ENCODE results near the gene SCN8A. TPM values are rescaled to one million over a fixed set of nuclear protein-coding genes. Genes with fewer than 3 reads are reported as not detected.
A peak's percentile ranks its signal among the peaks of the same experiment; 100 is the strongest.

The SCN8A gene
- polyA plus RNA-seq, 3 donors from 2014 or later = 0.04 to 0.06 TPM; not detected in 1

DNA sequence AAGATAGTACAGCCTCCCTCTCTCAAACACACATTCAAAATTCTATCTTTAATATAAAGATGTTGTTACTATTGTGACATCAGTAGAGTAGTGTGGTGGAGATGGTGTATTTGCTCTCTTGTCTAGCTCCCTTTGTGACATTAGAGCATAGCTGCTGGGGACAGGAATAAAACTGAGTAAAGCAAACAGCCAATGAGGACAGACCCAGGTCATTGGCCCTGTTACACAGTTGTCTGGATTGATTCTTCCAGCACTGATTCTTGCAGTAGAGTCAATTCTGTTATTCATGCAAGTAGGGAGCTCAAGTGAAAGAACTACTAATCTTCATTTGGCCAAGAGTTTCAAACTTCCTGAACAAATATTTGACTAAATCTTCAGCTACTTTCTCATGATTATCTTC is 72.4 kb downstream of the SCN8A start:
- Mint-ChIP-seq H3K4me1 (no peaks in the 10 kb centered on the region), H3K27ac (no peak overlapping the region), H3K36me3 (peaks cover 0 to 3% (median 0%) of the 10 kb centered on the region in 3 donors), H3K4me3 (no peak overlapping the region), H3K27me3 (ENCODE audit: low read depth in 3 of 3) (peaks cover 0 to 3% (median 1%) of the 10 kb centered on the region in 3 donors), H3K9me3 (no peaks in the 10 kb centered on the region)
- no peak for DNase-seq

DNA sequence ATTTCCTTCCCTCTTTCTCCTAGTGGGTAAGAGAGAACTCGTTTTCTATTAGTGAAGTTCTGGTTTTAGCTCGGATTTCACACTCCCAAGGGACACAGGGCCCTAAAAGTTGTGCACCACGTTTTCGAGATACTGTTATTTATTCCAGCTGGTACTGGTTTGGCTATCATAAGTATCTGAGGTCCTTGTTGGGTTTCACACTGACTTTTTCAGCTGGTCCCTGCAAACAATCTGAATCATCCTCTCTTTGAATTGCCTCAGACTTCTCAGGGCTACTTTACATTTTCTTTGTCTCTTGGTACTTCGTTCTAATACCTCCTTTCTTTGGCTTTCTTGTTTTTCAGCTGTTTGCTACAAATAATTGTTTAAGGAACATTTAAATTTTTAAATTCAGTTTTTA is 75.7 kb downstream of the SCN8A start:
- H3K27me3 Mint-ChIP-seq (ENCODE audit: low read depth in 3 of 3) = no peaks in the 10 kb centered on the region
- no peak overlapping the region for H3K27ac Mint-ChIP-seq

DNA sequence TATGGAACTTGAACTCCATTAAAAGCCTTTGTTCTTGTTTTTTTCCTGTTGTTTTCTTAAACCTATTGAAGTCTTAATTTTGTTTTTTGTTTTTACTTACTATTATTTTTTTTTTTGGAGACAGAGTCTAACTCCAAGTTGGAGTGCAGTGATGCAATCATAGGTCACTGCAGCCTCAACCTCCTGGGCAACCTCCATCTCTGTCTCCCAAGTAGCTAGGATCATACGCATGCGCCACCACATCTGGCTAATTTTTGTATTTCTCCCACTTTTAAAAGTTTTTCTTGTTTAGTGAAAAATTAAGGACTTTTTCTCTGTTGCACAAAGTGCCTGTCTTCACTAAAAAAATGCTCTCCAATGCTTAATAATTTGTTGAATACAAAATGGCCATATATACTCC is 76.2 kb downstream of the SCN8A start:
- Mint-ChIP-seq H3K9me3 (no peaks in the 10 kb centered on the region), H3K4me1 (peaks cover 6 to 9% of the 10 kb centered on the region in 2 donors), H3K4me3 (no peak overlapping the region), H3K36me3 (peaks cover 0 to 3% (median 0%) of the 10 kb centered on the region in 3 donors), H3K27ac (no peak overlapping the region), H3K27me3 (ENCODE audit: low read depth in 3 of 3) (peaks cover 0 to 2% (median 0%) of the 10 kb centered on the region in 3 donors)
- DNase-seq = no peak

More for the DNA sequence above, 75.7 kb downstream of the SCN8A start:
- no peak for DNase-seq
- peaks cover 6 to 9% of the 10 kb centered on the region in 2 donors for H3K4me1 Mint-ChIP-seq
- no peak overlapping the region for H3K4me3 Mint-ChIP-seq
- peaks cover 0 to 3% (median 0%) of the 10 kb centered on the region in 3 donors for H3K36me3 Mint-ChIP-seq
- no peaks in the 10 kb centered on the region for H3K9me3 Mint-ChIP-seq

DNA sequence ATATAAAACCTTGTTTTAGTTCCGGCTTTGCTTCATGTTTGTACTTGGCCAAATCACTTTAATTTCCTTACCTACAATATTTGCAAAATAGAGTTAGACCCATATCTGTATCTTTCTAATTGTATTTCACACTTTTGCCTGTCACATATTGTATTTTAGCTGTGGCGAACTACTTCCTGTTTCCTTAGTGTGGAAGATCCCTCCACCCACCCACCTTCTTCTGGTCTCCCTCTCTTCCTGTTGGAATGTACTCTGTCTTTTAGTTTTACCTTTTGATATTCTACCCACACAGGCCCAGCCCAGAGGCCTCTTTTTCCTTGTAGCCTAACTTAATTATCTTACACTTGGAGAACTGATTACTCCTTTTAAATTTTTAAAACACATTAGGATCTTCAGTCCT is 78.2 kb downstream of the SCN8A start:
- H3K36me3 Mint-ChIP-seq = peaks cover 0 to 3% (median 0%) of the 10 kb centered on the region in 3 donors
- H3K27ac Mint-ChIP-seq = no peak overlapping the region
- no peaks in the 10 kb centered on the region for H3K9me3 Mint-ChIP-seq
- DNase-seq = no peak
- peaks cover 6 to 9% of the 10 kb centered on the region in 2 donors for H3K4me1 Mint-ChIP-seq
- H3K27me3 Mint-ChIP-seq (ENCODE audit: low read depth in 3 of 3) = peaks cover 0 to 6% (median 0%) of the 10 kb centered on the region in 3 donors
- no peak overlapping the region for H3K4me3 Mint-ChIP-seq

DNA sequence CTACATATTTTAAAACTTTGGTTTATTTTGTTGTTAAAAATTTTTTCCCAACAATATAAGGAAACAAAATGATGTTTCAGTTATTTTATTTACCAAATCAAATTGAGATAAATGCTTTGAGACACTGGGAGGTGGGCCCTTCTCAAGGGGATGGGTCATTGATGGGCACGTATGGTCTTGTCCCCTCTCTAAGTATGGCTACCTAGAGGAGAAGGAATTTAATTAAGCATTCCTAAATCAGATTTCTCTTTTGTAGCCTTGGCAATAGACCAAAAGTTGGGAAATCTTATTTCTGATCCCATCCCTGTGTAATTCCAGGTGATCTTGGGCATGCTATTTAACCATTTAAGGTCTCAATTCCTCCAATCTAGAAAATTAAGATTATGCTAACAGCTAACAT is 79.0 kb downstream of the SCN8A start:
- Mint-ChIP-seq H3K9me3 (no peaks in the 10 kb centered on the region), H3K27me3 (ENCODE audit: low read depth in 3 of 3) (peaks cover 0 to 6% (median 2%) of the 10 kb centered on the region in 3 donors), H3K4me1 (peaks cover 6 to 9% of the 10 kb centered on the region in 2 donors), H3K27ac (no peak overlapping the region), H3K36me3 (no peaks in the 10 kb centered on the region), H3K4me3 (no peak overlapping the region)
- no peak for DNase-seq

DNA sequence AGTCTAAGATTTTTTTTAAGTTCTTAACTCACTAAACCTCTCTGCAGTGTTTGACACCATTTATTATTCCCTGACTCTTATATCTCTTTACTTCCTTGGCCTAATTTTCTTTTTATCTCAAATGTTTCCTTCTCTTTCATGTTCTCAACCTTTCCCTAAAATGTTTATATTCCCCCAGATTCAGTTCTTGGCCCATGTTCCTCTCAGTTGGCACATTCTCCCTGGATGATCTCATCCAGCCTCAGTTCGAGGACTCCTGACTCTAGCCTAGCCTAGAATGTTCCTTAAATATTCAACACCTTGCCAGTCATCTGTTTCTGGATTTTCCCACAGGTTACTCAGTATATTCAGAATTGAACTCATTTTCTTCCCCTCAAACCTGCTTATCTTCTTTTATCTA is 81.3 kb downstream of the SCN8A start:
- Mint-ChIP-seq H3K27me3 (ENCODE audit: low read depth in 3 of 3) (peaks cover 0 to 6% (median 2%) of the 10 kb centered on the region in 3 donors), H3K9me3 (no peaks in the 10 kb centered on the region), H3K4me1 (peaks cover 6 to 9% of the 10 kb centered on the region in 2 donors), H3K36me3 (no peaks in the 10 kb centered on the region), H3K4me3 (no peak overlapping the region), H3K27ac (no peak overlapping the region)
- no peak for DNase-seq

DNA sequence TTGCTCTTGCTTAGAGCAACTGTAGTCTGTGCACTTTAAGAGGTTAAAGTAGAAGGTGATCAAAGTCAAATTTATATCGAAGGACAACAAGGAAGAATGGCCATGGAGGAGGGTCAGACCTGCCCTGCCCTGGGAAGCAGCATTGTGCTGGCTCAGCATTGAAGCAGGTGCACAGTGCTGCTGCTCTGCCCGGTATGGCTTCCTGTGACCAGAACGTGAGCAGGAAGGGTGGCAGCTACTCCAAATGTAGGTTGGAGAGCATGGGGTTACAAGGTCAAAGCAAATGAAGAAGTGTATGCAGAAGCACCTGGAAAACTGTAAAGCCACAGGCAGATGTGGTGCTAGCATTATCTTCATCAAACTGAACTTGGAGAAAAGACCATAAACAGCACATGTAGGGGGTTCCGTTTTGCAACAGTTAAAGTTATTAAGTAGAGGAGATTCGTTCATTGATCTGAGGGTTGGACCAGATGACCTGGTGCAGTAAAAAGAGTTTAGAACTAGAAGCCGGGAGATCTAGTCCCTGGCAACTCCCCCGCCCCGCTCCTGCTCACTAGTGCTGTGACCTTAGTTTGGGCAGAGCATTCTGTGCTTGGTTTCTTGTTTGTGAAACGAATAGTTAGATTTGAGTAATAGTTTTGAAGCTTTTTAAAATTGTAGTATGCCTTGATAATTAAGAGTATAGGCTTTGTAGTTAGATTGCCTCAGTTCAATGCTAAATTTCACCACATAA is 84.2 kb downstream of the SCN8A start:
- DNase-seq = no peak
- H3K9me3 Mint-ChIP-seq = no peaks in the 10 kb centered on the region
- no peak overlapping the region for H3K27ac Mint-ChIP-seq
- no peaks in the 10 kb centered on the region for H3K36me3 Mint-ChIP-seq
- H3K4me1 Mint-ChIP-seq = no peaks in the 10 kb centered on the region
- peaks cover 0 to 6% (median 2%) of the 10 kb centered on the region in 3 donors for H3K27me3 Mint-ChIP-seq (ENCODE audit: low read depth in 3 of 3)
- H3K4me3 Mint-ChIP-seq = no peak overlapping the region

DNA sequence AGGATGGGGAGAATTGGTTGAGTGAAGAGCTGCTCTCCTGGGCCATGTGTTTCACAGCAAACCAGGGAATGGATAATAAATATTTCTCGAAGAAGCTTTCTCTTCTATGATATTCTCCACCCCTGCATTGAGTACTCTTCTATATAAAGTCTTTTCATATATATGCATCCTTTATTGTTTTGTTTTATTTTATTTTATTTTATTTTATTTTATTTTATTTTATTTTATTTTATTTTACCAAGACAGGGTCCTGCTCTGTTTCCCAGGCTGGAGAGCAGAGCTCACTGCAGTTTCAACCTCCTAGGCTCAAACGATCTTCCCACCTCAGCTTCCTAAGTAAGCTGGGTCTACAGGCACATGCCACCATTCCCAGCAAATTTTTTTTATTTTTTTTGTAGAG is 85.8 kb downstream of the SCN8A start:
- no peaks in the 10 kb centered on the region for H3K4me1 Mint-ChIP-seq
- DNase-seq = no peak
- H3K27ac Mint-ChIP-seq = no peak overlapping the region
- H3K9me3 Mint-ChIP-seq = no peaks in the 10 kb centered on the region
- peaks cover 0 to 5% (median 2%) of the 10 kb centered on the region in 3 donors for H3K27me3 Mint-ChIP-seq (ENCODE audit: low read depth in 3 of 3)
- H3K36me3 Mint-ChIP-seq = no peaks in the 10 kb centered on the region
- no peak overlapping the region for H3K4me3 Mint-ChIP-seq

DNA sequence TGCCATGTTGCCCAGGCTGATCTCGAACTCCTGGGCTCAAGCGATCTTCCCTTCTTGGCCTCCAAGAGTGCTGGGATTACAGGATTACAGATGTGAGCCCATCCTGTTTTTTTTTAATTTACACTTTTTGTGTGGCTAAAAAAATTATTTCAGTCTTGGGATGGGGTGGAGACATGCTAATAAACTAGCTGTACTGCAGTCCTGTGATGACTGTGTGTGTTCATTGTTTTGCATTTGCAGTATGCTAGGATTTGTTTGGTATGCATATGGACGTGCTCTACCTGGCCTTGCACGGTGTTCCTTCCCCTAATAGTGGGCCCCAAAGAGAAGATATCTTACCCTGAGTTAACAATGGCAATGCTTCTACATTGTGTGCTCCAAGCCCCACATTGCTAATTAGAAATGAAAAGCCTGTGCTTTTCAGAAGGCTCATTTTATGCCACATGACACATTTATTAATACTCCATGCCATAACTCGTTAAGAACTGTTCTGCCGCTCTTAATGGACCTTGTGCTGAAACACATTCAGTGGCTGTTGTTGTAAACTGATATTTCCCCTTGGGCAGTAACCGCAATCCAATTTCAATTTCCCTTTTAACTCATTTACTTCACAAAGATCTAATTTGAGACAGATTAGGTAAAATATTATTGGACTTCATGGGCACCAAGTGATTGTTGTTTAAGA is 86.4 kb downstream of the SCN8A start:
- Mint-ChIP-seq H3K27ac (no peak overlapping the region), H3K4me1 (no peaks in the 10 kb centered on the region), H3K36me3 (no peaks in the 10 kb centered on the region), H3K4me3 (no peak overlapping the region), H3K9me3 (no peaks in the 10 kb centered on the region), H3K27me3 (ENCODE audit: low read depth in 3 of 3) (peaks cover 0 to 2% (median 2%) of the 10 kb centered on the region in 3 donors)
- DNase-seq = no peak

DNA sequence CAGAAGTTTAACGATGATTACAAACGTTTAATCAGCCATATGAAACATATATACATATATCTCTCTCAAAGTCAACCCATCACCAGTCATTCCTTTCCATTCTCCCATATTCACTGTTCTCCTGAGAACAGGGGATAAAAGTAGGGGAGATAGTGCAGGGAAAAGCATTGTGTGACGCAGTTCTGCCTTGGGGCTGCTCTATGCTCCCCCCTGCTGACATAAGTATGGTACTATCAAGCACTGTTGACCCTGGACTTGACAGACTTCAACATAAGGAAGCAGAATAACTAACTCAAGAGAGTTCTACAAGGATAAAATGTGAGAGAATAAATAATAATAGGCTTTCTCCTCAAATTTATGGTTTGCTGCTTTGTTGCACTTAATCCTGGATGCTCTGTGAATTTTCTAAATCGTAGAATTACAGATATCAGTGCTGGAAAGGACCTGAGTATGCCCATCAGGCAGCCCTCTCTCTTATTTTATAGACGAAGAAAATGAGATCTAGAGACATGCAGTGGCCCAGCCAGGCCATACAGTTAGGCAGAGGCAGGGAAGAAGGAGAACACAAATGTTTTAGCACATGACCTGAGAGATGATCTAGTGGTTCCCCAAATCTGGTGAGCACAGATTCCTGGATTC is 87.2 kb downstream of the SCN8A start:
- peak in 1 of 3 donors; percentile 5 for DNase-seq
- H3K36me3 Mint-ChIP-seq = no peaks in the 10 kb centered on the region
- H3K9me3 Mint-ChIP-seq = no peaks in the 10 kb centered on the region
- H3K4me3 Mint-ChIP-seq = no peak overlapping the region
- no peaks in the 10 kb centered on the region for H3K4me1 Mint-ChIP-seq
- H3K27ac Mint-ChIP-seq = no peak overlapping the region
- peaks cover 0 to 2% (median 0%) of the 10 kb centered on the region in 3 donors for H3K27me3 Mint-ChIP-seq (ENCODE audit: low read depth in 3 of 3)

DNA sequence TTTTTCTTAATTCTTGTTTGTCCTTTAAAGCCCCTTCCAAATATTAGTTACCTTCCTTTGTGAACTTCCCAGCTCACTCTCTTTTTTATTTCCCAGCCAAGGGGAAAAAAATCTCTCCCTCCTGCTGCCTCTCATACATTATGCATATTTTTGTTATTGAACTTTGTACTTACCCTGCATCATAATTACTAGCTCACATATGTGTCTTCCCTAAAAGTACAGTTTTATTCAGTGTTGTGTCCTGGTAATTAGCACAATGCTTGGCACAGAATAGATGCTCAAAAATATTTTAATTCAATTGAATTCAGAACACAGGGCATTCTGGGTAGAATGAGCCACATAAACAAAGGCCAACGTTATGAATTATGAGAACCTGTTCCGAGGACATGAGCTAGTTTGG is 91.9 kb downstream of the SCN8A start:
- H3K27me3 Mint-ChIP-seq (ENCODE audit: low read depth in 3 of 3) = peaks cover 0 to 6% (median 0%) of the 10 kb centered on the region in 3 donors
- no peaks in the 10 kb centered on the region for H3K9me3 Mint-ChIP-seq
- H3K36me3 Mint-ChIP-seq = no peaks in the 10 kb centered on the region
- DNase-seq = no peak
- H3K4me3 Mint-ChIP-seq = no peak overlapping the region
- no peak overlapping the region for H3K27ac Mint-ChIP-seq
- H3K4me1 Mint-ChIP-seq = no peaks in the 10 kb centered on the region

DNA sequence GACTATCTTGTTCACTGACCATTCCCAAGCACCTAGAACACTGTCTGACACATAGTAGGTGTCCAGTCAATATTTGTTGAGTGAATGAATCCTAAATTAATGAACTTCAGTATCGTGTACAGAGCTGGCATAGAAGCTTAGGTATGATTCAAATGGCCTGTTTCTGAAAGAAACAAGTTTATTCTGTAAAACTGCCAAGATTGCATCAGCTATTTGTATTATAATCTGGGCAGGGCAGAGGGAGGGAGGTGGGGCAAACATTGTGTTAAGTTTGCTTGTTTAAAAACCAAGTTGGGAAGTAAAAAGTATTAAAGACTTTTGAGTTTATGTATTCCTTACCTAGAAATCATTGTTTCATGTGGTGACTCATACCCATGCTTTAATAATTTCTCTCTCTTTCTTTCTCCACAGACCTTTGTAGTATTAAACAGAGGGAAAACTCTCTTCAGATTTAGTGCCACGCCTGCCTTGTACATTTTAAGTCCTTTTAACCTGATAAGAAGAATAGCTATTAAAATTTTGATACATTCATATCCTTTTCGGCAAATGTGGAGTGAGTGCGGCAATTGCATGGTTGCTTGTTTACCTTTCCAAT is 92.8 kb downstream of the SCN8A start:
- Mint-ChIP-seq H3K27ac (no peak overlapping the region), H3K4me3 (no peak overlapping the region), H3K36me3 (no peaks in the 10 kb centered on the region), H3K4me1 (no peaks in the 10 kb centered on the region), H3K27me3 (ENCODE audit: low read depth in 3 of 3) (peaks cover 0 to 6% (median 0%) of the 10 kb centered on the region in 3 donors), H3K9me3 (no peaks in the 10 kb centered on the region)
- no peak for DNase-seq

DNA sequence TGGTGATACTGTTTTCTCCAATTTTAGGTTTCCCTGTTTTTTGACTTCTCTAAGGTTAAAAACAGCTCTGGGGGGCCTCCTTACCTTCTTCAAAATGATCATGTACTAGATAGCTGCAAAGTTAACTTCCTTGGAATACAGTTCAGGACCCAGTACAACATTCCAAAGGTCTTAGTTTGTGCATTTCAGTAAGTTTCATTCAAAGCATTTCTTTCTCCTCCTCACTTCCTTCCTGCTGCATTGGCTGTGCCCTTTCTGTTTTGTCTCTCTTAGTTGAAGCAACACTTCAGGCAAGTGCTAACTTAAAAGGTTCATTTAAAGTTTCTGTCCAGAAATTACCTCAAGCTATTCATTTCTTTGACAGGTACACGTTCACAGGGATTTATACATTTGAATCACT is 95.7 kb downstream of the SCN8A start:
- Mint-ChIP-seq H3K4me1 (no peaks in the 10 kb centered on the region), H3K9me3 (no peaks in the 10 kb centered on the region), H3K4me3 (no peak overlapping the region), H3K27me3 (ENCODE audit: low read depth in 3 of 3) (peaks cover 0 to 6% (median 2%) of the 10 kb centered on the region in 3 donors), H3K27ac (no peak overlapping the region), H3K36me3 (no peaks in the 10 kb centered on the region)
- no peak for DNase-seq

DNA sequence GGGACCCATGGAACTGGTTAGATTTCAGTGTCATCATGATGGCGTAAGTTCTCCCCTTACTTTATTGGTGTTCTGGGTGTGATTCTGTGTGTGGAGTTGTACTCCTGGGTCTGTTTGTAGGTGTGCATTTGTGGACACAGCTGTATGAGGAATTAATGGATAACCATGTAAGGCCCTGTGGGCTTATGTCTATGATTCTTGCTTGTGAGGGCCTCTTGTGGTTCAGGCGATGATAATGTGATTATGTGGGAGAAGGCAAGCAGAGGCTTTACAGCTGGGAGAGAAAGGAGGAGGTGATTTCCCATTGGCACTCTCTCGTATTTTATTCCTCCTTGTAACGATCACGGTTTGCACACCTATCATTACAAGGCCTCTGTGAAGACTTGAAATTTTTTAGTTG is 96.1 kb downstream of the SCN8A start:
- Mint-ChIP-seq H3K27ac (no peak overlapping the region), H3K4me1 (no peaks in the 10 kb centered on the region), H3K36me3 (no peaks in the 10 kb centered on the region), H3K9me3 (no peaks in the 10 kb centered on the region), H3K4me3 (no peak overlapping the region), H3K27me3 (ENCODE audit: low read depth in 3 of 3) (peaks cover 0 to 6% (median 2%) of the 10 kb centered on the region in 3 donors)
- no peak for DNase-seq
